GM12865 (cell line): ENCODE data around the gene USB1.

Experiments used
- DNase-seq: peaks from one replicate; pipeline ENCODE4 v3.0.0; 2010; ENCODE audit warnings: low read depth
- H3K4me3 ChIP-seq: 2 replicates; pipeline ENCODE4 v1.5.1; 2011; ENCODE audit warnings: mild to moderate bottlenecking, low read depth, low read length, control low read depth
- TF ChIP-seq, protein P1 (sequence below): IDR thresholded peaks from 2 replicates; pipeline ENCODE4 v1.5.1; 2011; ENCODE audit warnings: low read length, control low read depth, low read depth, inconsistent platforms; ENCODE audit not compliant: insufficient read depth; ENCODE audit errors: missing control alignments

Gene USB1

DNA sequence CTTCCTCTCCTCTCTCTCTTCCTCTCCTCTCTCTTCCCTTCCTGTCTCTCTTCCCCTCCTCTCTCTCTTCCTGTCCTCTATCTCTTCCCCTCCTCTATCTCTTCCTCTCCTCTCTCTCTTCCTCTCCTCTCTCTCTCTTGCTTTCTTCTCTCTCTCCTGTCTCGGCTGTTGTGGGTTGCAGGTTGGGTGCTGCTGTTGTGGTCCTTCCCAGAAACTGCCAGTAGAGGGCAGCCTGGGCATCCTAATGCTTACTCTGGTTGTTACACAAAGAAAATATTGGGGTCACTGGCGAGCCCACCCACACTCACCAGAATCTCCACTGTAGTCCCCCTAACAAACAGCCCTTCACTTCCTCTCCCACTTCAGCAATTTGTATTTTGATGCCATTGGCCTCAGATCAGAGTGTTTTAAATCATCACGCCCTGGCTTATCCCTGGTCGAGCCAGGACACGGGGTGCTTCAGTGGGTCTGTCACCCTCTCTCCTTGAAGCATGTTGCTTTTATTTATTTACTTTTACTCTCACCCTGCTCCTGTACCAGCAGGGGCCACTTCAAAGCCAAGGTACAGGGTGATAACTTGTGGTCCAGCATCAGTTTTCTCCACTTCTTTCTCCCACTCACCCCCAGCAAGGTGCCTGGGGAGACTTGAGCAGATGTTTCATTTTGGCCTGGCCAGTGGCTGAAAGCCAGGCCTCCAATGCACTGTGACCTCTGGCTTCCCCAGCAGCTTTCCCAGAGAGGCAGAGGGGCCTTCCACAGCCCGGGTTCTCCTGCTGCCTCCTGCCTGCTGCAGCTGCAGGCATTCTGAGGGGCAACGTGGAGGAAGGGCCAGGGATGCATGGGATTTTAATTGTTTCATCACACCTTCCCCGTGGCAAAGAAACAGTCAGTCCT lies 19.7 kb downstream of the USB1 start:
- TF ChIP-seq, protein P1, sequence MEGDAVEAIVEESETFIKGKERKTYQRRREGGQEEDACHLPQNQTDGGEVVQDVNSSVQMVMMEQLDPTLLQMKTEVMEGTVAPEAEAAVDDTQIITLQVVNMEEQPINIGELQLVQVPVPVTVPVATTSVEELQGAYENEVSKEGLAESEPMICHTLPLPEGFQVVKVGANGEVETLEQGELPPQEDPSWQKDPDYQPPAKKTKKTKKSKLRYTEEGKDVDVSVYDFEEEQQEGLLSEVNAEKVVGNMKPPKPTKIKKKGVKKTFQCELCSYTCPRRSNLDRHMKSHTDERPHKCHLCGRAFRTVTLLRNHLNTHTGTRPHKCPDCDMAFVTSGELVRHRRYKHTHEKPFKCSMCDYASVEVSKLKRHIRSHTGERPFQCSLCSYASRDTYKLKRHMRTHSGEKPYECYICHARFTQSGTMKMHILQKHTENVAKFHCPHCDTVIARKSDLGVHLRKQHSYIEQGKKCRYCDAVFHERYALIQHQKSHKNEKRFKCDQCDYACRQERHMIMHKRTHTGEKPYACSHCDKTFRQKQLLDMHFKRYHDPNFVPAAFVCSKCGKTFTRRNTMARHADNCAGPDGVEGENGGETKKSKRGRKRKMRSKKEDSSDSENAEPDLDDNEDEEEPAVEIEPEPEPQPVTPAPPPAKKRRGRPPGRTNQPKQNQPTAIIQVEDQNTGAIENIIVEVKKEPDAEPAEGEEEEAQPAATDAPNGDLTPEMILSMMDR: peak; percentile 67
- no peak overlapping the region for H3K4me3 ChIP-seq
- DNase-seq: peak; percentile 46

DNA sequence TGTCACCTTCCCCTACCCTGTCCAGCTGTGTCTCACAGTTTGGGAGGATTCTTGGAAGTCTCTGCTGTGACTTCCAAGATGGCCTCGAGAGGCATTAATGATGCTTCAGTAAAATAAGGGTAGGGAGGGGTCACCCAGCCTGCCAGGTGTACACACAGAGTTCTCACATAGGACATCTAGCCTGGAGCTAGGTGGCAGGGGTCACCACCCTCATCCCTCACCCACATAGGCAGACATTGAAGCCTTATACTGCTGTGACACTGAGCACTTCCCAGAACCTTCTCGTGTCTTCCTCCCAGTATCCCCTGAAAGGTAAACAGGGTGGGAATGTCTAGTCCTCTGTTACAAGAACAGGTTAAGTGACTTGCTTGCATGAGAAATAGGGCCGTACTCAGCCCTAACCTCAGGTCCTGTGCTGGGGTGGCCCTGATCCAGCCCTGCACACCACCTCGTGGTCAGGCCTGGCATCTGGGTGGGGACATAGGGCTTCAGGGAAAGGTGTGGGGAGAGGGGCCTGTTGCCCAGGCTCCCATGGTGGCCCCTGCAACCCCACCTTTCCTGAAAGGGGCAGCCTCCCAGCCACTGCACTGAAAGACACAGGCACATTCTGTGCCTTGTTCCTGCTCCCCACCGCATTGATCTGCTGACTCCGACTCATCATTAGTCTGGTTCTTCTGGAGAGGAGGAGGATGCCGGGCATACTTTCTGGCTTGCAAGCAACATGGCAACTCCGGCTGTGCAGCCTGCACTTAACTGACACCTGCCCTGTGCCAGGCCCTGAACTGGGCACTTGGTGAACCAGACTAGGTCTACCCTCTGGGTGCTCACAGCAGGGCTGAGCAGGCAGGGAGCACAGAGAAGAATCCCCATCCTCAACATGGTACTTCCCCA lies 20.7 kb downstream of the USB1 start:
- TF ChIP-seq, protein P1: no peak
- no peak overlapping the region for H3K4me3 ChIP-seq
- no peak for DNase-seq

DNA sequence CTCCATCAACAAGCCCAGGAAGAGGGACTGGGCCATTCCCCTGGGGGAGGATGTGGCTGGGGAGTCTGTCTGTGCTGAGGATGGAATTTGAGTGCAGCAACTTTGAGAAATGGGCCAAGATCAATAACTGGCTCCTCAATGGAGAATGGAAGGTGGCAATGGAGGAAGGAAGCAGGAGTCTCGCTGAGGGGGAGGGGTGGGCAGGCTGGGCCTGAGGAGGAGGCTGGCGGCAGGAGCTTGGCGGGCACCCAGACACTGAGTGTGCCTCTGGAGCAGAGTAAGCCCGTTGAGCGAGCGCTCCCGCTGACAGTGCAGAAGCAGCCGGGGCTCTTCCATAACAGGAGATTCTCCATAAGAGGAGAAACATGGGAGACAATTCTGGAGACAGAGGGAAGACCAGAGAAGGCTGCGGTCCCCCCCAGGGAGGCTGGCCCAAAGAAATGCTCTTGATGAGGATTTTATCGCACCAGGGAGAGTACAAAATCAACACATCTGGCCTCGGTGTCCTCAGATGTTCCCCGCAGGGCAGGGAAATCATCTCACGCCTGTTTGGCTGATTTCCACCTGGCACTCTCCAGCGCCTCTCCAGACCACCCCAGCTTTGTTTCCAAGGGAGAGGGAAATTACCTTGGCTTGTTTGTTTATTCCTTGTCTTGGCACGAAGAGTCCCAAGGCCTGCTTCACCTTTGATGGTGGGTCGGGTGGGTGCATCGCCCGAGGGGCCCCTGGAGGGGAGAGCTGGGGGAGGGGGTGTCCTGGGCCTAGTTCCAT lies 21.6 kb downstream of the USB1 start:
- TF ChIP-seq, protein P1: no peak
- H3K4me3 ChIP-seq: no peak overlapping the region
- DNase-seq: no peak

DNA sequence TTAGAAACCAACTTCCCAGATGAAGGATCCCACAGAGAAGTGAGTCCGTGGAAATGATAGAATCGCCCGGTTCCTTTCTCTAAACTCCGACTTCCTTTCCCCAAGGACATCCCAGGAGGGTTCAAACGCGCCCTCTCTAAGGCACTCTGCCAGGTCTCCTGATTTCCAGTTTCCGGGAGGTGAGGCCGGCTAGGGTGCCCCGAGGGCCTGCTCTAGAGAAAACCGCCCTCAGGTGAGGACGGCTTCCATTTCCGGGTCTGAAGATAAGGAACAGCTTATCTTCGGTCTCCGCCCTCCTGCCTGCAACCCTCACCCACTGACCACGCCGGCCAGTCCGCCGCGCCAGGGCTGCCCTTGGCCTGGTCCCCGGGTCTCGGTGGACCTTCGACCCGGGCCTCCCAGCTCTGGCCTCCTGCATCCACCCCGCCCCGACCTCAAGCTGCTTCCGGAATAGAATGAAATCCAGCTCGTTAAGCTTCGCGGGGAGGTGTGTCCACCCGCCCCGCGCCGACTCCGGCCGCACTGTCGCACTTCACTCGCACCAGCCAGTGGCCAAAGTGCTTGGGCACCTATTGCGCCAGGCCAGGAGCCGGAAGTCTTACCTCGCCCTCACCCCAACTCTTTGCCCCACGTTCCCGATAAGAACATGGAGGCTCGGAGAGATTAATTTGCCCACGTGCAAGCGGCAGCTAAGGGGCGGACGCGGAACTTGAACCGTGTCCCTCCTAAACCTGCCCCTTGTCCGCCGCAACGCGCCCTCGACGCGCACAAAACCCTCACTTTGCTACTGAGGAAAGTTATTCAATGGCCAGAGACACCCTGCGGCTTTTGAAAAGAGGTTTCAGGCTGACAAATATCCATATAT lies 23.5 kb downstream of the USB1 start:
- TF ChIP-seq, protein P1: no peak
- peak; percentile 24 for DNase-seq
- peak overlapping the region; percentile 67 for H3K4me3 ChIP-seq

DNA sequence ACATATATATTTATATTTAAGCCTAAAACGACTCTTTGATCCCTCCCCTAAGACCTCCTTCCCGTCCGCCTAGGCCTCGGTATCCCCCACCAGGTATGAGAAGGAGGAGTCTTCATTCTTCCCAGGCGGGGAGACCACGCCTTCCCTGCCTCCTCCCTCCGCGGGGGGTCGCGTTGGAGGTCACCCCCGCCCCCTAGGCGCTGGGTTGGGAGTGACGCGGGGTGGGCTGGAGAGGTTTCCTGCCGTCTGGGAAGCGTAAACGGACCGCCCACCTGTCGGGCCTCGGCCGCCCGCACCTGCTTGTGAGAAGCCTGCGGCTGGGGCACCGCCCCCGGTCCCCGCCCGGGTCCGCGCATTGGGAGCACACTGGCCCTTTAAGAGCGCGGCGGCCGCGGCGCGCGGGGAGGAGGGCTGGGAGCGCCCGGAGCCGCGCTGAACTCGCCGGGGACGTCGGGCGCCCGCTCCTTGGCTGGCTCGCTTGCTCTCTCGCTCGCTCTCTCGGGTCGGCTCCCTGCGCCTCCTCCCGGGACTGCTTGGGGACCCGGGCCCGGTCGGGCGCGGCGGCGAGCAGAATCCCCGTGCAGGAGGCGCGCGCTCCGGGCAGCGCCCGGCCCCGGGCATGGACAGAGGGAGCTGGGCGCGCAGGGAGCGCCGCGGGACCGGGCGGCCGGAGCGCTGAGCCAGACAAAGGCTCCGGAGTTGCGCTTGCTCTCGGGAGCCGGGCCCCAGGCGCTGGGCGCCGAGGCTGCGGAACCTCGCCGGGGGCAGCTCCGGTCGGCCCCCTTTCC lies 24.3 kb downstream of the USB1 start, which contains the start of gene MMP15:
TSS of gene MMP15 (plus strand) at position 404 of the 788 bp plus-strand sequence. CDS start 597 bp downstream, outside the sequence.
- TF ChIP-seq, protein P1: no peak
- peak; percentile 71 for DNase-seq
- H3K4me3 ChIP-seq: peak within 1 kb of the TSS; percentile 67
